Endometrium (tissue), 2 donors: ENCODE measurements around the gene SPEM1.
"Not testable (repeated sequence)": the region's sequence is repeated elsewhere in the genome, so short reads cannot be mapped to it uniquely, and the experiment has no call there.

Experiments
- FAIRE-seq: peaks from 2 replicates; lab custom pipeline; 2012; peaks lifted over from hg19 to GRCh38; lab: Jason Lieb, UNC
- donor health status: control.
- donor health status: control.

The SPEM1 gene

DNA sequence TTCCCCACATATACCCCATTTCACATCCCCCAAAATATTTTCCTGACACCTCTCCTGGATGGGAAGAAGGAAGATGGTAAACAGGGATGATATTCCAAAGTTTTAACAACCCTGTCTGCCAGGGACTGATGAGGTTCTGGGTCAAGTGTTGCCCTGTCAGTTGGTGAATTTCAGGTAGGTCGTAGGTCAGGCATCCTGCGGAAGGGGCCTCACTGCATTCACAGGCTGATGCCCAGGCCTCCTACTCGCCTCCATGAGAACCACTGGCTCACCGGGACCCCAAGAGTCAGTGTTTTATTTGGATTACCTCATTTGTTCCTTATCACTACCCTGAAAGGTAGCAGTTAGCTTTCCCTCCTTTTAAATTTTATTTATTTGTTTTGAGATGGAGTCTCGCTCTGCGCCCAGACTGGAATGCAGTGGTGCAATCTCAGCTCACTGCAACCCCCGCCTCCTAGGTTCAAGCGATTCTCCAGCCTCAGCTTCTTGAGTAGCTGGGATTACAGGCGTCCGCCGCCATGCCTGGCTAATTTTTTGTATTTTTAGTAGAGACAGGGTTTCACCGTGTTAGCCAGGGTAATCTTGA, 48.8 kb downstream of the SPEM1 start:
- FAIRE-seq: no peak

DNA sequence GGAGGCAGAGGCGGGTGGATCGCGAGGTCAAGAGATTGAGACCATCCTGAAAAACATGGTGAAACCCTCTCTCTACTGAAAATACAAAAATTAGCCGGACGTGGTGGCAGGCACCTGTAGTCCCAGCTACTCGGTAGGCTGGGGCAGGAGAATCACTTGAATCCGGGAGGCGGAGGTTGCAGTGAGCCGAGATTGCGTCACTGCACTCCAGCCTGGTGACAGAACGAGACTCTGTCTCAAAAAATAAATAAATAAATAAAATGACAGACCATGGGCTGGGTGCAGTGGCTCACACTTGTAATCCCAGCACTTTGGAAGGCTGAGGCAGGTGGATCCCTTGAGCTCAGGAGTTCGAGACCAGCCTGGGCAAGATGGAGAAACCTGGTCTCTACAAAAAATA, 49.7 kb downstream of the SPEM1 start:
- FAIRE-seq: not testable (repeated sequence)

DNA sequence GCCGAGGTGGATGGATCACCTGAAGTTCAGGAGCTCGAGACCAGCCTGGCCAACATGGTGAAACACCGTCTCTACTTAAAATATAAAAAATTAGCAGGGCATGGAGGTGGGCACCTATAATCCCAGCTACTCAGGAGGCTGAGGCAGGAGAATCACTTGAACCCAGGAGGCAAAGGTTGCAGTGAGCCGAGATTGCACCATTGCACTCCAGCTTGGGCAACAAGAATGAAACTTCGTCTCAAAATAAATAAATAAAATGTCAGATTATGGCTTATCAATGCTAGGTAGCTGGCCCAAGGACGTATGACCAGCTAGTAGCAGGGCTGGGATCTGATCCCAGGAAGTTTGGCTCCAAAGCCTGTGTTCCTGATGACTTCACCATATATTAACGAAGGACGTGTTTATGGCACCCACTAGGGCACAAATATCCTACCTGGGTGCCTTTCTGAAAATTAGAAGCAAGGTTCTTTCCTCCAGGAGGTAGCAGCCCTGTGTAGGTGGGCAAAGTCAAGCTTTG, 50.4 kb downstream of the SPEM1 start:
- FAIRE-seq: not testable (repeated sequence)
